Right ventricle myocardium superior (tissue), 1 donor: ENCODE measurements around the gene MTX3. TPM values are rescaled to one million over a fixed set of nuclear protein-coding genes. Genes with fewer than 3 reads are reported as not detected.

Source experiments
- ATAC-seq: fragments of 200-7000 bp; cut with Tn5 transposase; one replicate; pipeline ENCODE4 v1.9.1; 2020; ENCODE audit warnings: mild to moderate bottlenecking; ENCODE audit not compliant: poor library complexity
- DNase-seq: peaks from one replicate; pipeline ENCODE4 v3.0.0-alpha.2; 2020
- intact Hi-C: fragments of 100-400 bp; cut with DNase I; formaldehyde crosslinking; loops from one replicate; pipeline ENCODE4 v1.11.2; 2022
- long read RNA-seq: library from polyadenylated mRNA; unstranded; transcript quantifications from one replicate; pipeline ENCODE4 v2.0.0, GENCODE V29; 2021
- total RNA-seq: library from RNA; stranded (reverse); fragmentation: NEBNext Ultra II Directional; extraction: Animal tissue kit (Norgen Biotek cat#: 25700); gene quantifications from one replicate; pipeline ENCODE4 v1.2.1, GENCODE V29; 2021
- donor health status: DM: no; HTN: yes; CAD: no; lungs with severe emphysema.

MTX3 gene, protein sequence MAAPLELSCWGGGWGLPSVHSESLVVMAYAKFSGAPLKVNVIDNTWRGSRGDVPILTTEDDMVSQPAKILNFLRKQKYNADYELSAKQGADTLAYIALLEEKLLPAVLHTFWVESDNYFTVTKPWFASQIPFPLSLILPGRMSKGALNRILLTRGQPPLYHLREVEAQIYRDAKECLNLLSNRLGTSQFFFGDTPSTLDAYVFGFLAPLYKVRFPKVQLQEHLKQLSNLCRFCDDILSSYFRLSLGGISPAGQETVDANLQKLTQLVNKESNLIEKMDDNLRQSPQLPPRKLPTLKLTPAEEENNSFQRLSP
- total RNA-seq: 8.2 TPM
- long read RNA-seq, full-length matches to known transcripts: 1 of 3 reads
- long read RNA-seq, partial matches to known transcripts: 0 of 3 reads
- long read RNA-seq, other reads (novel, unspliced or antisense): 2 of 3 reads

DNA sequence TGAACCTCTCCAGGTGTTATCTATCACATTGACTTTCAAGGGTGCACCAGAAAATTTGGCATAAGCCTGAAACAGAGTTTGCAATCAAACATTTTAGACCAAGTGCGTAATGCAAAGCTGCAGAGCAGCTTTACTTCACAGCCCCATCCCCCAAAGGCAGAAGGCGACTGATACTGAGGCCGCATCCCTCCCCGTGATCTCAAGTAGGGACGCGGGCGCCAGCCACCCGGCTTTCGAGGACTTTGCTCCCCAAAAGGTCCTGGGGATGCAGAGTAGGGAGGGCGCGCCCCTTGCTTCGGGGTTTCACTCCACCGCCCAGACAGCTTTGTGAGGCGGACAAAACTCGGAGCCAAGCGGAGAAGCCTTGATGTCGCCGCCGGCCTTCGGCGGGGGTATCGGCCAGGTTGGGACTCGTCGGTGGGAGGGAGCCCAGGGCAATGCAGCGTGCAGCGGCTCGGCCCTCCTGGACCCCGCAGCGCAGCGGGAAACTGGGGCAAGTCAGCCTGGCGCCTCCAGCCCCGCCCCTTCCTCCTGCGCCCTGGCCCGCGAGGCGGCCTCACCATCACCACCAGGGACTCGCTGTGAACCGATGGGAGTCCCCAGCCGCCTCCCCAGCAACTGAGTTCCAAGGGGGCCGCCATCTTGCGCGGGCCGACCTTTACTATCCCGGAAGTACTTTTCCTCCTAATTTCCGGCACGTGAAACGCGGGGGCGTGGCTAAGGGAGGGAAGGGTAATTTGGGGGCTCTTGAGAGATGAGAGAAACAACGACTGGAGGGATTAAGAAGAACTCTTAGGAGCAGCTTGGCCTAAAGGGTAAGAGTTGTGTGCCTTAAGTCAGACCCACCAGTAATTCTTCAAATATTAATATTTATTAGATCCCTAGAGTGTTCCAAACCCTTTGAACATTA lies at the start of gene MTX3:
MTX3 (minus strand) TSS at position 665 of the 910 bp plus-strand sequence; CDS start at position 641, 24 bp downstream.
- ATAC-seq: peak; percentile 99
- DNase-seq: peak; percentile 92
- intact Hi-C loops: no loop called here

DNA sequence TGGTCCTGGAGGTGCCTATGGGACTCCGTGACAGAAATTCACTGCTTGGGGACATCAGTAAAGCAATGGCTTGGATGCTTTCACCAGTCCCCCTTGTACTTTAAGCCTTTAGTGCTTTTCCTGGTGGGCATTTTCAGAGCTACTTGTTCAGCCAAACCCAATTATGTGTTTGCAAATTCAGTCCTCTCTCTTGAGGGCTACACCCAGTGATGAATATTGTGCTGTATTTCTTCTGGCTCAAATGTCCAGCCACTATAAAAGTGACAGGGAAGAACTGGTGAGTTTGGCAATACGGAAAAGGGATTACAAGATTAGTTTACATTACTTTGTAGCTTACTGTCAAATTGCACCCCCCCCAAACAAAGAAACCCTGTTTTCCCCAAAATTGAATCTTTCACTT lies 48.6 kb upstream of the MTX3 start:
- no peak for ATAC-seq
- intact Hi-C loops: no loop called here
- no peak for DNase-seq

DNA sequence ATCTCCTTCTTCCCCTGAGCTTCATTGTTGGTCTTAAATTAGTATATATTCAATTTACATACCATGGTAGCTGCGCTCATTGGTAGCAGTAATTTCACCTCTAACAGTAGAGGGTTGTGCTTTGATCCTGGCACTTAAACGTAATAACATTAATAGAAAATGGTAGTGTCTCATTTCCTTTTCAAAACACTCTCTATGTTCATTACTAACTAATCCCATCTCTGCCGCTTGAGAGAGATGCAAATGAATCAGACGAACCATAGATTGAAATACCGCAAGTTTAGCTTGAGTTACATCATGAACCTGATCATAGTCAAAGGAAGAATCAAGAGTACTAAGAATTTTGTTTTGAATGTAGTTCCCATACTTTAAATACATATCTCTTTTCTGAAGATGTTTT lies 46.3 kb upstream of the MTX3 start:
- no peak for ATAC-seq
- intact Hi-C loops: no loop called here
- no peak for DNase-seq

DNA sequence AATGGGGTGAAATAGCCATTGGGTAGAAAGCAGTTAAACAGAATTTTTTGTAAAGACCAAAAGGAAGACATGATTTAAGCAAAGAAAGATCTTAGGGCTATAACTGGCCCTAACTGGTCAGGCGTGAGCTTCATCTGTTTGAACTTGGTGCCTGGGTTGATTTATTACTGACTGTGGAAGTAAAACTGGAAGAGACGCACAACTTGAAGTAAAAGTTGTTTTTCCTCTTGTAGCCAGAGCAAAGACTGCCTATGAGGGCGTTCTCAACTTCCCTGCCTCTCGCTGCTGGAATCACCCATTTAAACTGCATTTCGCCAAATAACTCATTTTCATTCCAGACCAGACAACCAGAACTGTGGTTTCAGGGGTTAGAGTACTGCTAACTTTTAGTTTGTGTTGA lies 45.6 kb upstream of the MTX3 start:
- no peak for ATAC-seq
- intact Hi-C loops: no loop called here

DNA sequence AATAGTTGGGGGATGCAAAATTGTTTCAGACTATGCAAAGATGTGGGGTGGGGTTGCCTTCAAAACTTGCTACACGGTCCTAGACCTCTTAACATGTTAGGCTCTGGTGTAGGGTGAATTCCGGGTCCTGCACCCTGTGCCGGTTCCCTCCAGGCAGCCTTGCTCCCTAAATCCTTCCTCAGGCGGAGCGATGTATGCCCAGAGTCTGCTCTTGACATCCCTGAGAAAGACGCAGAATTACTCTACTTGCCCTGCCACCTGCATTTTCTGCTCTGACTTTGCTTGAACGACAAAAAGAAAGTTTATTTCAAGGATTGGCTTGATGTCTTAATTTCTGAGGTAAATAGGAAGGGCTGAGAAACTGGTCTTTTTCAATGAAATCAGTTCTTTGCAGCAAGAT lies 44.8 kb upstream of the MTX3 start:
- DNase-seq (no peak), ATAC-seq (no peak)
- intact Hi-C loops: no loop called here

More for the DNA sequence above, 45.6 kb upstream of the MTX3 start:
- DNase-seq: no peak

DNA sequence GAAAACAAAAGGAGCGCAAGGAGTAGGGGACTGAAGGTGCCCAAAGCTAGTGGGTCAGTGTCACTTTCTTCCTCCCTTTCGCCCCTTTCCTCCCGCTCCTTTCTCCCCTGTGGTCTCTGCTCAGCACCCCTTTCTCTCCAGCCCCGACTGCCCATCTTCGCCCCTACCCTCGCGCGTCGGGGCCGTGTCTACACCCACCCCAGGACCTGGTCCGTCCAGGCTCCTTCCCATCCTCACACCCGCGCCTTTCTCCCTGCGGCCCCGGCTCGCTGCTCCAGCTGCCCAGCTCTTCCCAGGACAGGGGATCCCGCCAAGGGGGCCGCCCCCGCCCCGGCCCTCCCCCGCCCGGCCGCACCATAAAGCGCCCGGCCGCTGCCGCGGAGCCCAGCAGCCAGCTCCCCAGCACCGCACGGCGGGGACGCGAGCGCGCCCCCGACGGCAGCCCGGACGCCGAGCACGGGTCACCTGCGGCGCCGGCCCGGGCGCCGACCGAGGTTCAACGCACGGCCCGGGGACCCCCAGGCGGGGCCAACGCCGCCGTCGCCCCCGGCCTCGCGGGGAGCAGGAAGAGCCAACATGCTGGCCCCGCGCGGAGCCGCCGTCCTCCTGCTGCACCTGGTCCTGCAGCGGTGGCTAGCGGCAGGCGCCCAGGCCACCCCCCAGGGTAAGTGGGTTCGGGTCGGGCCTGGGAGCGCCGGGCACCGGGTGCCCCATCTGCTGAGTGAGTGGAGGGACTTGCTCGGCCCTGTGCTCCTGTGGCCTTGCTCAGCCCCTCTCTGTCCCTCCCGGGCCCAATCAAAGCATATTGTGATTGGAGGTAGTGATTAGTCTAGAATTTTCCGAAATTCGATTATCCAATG lies 44.1 kb upstream of the MTX3 start, which contains the start of gene THBS4:
THBS4 (plus strand) TSS at position 387 of the 860 bp plus-strand sequence; CDS start at position 577, 190 bp downstream.
- DNase-seq (no peak), ATAC-seq (peak; percentile 46)
- intact Hi-C loops: no loop called here

DNA sequence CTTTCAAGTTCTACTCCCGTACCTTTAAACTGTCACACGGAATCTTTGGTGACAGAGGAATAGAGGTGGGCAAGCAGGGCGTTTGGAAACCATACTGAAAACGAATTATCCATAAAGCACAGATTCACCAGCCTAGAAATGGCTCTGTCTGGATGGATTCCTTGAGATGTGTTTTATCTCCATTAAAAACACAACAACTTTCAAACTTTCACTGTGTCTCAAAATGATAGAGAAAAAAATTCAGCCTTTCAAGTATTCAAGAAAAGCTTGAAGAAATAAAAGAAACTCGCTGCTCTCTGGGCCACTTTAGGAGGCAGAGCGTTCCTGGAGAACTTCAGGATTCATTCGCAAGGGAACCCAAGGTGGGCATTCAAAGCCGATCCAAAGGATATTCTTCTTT lies 43.5 kb upstream of the MTX3 start:
- no peak for DNase-seq
- no peak for ATAC-seq
- intact Hi-C loops: no loop called here

DNA sequence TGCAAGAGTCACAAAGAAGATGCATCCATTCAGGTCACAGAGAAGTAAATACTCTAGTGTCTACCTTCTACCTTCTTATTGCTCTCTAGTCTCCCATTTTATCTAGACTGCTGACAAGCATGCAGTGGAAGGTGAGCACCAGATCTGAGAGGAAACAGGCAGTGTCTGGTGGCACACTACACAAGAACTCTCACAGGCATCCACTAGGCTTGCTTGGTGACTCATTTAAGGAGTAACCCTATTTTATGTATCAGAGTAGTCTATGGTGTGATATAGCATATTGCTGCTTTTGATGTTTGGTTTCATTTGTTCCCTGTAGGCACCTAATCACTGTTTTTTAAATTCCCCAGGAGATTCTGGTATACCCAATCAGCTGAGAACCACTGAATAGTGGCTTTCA lies 42.5 kb upstream of the MTX3 start:
- DNase-seq (no peak), ATAC-seq (no peak)
- intact Hi-C loops: no loop called here

DNA sequence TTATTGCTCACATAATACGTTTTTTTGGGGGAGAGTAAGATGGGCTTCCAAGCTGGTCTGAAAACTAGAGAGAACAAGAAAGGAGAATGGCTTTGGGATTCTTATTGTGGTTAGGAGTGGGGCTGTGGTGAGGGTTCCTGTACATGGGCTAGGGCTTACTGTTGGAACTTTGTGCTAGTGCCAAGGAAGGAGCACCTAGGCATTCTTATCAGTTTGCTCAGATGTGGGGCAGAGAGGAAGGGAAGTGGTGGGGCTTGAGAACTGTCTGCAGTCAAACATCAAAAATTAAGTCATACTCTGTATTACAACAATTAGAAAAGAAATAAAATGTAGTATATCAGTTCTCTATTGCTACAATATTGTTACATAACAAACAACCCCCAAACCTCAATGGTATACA lies 40.0 kb upstream of the MTX3 start:
- ATAC-seq (no peak), DNase-seq (no peak)
- intact Hi-C loops: no loop called here

DNA sequence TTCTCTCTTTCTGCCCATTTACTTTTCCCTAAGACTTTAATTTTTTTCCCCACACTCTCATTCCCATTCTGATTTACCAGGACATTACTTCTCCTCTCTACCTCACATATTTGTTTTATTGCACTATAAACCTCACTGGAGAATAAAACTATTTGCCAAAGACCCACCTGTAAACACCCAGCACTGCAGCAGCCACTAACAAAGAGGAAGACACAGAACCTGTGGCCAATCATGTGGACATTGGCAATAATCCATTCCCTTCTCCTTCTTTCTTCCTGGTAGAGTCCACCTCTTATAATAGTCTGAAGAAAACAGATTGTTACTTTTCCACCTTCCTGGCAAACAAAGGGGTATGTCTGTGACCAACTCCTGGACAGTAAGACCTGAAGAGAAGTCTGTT lies 35.8 kb upstream of the MTX3 start:
- no peak for ATAC-seq
- DNase-seq: no peak
- intact Hi-C loops: no loop called here

DNA sequence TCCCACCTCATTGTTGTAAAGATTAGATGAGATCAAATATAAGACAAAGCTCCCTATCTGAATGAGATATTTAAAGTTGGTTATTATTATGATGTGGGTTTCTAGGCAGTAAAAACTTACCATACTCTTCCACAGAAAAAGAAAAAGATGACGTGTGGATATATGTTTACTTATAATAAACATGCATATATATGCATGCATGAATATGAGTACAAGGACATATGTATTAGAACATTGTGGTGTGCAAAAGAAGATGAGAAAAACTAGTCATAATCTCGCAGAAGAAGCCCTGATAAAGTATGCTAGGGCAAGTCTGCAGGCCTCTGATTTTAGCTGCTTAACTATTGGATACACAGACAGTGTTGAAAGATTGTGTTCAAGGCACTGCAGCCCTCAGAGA lies 34.0 kb upstream of the MTX3 start:
- ATAC-seq (no peak), DNase-seq (no peak)
- intact Hi-C loops: no loop called here

DNA sequence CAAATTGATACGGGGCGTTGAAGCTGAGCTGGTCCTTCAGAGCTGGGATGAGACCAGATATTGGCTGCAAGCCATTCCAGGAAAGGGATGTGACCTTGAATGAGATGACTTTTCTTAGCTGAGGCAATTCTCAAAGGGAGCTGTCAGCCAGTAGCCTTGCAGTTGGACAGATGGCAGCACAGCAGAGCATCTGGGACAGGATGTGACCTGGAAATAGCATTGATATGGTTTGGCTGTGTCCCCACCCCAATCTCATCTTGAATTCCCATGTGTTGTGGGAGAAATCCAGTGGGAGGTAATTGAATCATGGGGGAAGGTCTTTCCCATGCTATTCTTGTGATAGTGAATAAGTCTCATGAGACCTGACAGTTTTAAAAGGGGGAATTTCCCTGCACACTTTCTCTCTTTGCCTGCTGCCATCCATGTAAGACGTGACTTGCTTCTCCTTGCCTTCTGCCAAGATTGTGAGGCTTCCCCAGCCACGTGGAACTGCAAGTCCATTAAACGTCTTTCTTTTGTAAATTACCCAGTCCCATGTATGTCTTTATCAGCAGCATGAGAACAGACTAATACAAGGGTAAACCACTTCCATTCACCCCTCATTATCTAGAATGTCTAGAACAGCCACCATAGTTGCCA lies 19.8 kb upstream of the MTX3 start:
- ATAC-seq (peak; percentile 77), DNase-seq (no peak)
- intact Hi-C loops: no loop called here

DNA sequence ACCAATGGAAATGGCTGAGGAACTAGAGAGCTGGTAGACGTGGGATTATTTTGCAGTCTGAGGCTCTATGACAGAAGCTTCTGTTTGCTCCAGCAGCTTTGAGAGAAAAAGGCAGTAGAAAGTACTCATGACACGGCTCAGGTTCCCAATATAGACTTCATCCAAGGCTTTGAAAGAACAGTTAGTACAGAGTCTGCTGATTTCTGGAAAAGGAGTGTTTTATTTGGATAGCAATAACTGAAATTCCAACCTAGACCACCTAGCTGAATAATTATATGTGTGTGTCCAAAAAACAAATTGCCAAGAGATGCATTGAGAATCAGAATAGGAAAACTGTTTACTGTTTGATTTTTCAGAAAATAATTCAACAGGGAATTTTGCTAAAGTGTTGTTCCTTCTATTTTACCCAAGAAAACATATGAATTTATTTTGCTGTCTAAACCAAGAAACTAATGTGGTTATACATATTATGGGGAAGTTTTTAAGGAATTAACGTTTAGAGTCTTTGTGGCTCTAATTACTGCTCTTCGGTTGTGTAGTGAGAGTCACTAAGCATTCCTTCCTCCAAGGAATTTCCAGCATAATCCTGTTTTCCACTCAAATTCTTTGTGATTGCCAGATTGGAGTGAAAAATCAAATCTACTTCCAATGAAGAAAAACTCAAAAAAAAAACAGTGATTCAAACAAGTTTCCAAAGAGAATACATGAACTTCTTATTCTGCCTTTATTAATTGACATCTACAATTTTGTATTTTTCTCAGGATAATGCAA lies 18.1 kb upstream of the MTX3 start:
- intact Hi-C loops: no loop called here

DNA sequence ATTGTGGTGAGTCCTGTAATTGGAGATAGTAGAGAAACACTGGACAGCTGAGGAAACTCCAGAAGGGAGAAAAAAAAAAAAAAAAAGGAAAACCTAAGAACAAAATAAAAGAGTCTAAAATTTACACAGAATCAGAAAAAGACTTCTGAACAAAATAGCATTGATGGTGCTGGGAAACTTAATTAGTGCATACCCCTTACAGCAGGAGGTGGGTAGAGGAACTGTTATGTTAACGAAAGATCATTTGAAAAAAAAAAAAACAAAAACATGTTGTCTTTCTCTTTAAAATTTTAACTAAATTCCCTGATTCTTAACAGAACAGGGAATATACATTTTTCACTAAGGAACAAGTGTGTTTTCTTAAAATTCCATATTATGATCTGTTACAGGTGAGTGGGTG lies 11.6 kb upstream of the MTX3 start:
- intact Hi-C loops: no loop called here
- DNase-seq: no peak
- no peak for ATAC-seq

More for the DNA sequence above, 18.1 kb upstream of the MTX3 start:
- DNase-seq: no peak
- ATAC-seq: no peak

DNA sequence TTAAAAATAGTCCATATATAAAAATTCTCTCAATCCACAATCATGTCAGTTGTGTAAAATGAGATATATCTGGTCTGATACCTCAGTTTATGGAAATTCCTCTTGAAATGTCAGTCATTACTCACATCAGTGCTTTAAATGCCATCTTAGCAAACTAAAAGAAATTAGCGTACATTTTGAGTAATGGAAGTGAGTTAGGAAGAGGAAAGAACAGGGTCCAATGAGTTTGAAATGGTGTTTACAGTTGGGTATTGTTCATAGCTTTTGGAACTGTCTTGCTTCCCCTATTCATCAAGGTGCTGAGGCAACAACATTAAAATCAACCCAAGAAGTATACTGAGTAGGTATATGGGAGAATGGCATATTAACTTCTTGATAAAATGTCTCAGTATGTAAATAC lies 8.7 kb upstream of the MTX3 start:
- DNase-seq: no peak
- no peak for ATAC-seq
- intact Hi-C loops: no loop called here

DNA sequence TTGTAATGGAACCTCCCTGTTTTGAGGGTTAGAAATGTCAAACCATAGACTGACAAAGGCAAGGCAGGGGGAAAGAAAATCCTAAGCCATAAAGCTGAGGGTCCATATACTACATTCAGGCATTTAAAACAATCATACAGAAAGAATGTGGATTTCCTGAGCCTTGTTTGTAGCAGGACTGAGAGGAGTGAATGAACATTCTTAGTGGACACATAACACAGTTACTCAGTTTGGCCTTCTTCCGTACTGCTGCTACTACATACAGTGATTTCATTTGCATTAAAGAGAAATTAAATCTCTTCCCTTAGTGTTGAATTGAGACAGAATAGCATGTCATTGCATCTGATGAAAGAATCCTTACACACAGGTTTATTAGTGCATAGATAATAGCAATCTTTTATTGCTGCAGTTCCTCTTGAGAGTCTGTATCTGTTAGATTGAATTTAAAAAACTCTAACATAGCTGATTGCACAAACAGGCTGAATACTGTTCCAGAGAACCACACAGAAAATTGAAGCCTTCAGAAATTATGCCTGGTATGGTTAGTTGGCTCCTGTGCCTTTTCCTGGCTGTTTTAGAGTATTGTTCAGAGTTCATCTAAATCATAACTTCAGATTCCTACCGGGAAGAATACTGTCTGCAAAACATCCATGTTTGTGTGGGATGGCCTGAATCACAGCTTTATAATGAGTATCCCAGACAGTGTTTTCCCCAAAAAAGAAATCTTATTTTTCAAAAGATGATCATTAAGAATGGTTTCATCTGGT lies 2.0 kb upstream of the MTX3 start:
- intact Hi-C loops: no loop called here
- no peak for ATAC-seq
- no peak for DNase-seq

DNA sequence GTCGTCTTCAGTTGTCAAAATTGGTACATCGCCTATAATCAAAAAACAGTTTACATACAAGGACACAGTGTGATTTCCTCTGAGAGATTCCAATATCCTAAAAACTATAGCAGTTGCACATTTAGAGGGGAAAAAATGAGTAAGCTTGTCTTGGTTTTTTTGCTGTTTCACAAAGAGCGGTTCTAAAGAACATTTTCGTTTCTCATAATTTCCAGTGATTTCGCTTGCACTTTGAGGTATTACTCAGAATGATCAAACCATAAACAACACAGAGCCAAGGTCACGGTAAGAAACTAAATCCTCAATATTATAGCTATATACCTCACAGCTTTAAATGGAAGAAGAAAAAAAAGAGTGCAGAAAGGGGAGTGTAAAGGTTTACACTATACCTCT lies 861 bp downstream of the MTX3 start:
- intact Hi-C loops: no loop called here
- DNase-seq (no peak), ATAC-seq (no peak)
